Smooth muscle cell (in vitro differentiated cells): ENCODE data around the gene PASK. TPM values are rescaled to one million over a fixed set of nuclear protein-coding genes. Genes with fewer than 3 reads are reported as not detected.

Source experiments
- DNase-seq: peaks from one replicate; lab custom pipeline; 2025; ENCODE audit not compliant: unreplicated experiment; lab: John Stamatoyannopoulos, UW
- H2AFZ ChIP-seq: fragments of 200-600 bp; sonication (generic); 2 replicates; pipeline ENCODE4 v1.6.0; 2016; ENCODE audit warnings: antibody characterized with exemption, low read depth, mild to moderate bottlenecking
- H3F3A ChIP-seq: fragments of 200-600 bp; sonication (generic); 2 replicates; pipeline ENCODE4 v1.6.0; 2017; ENCODE audit warnings: antibody characterized with exemption, low read depth
- H3K27ac ChIP-seq: fragments of 200-600 bp; sonication (generic); 2 replicates; pipeline ENCODE4 v1.5.1; 2016; ENCODE audit warnings: low read depth, mild to moderate bottlenecking
- H3K27me3 ChIP-seq: fragments of 200-600 bp; sonication (generic); 2 replicates; pipeline ENCODE4 v1.6.1; 2016; ENCODE audit warnings: low read depth, mild to moderate bottlenecking
- H3K36me3 ChIP-seq: fragments of 200-600 bp; sonication (generic); 2 replicates; pipeline ENCODE4 v1.5.1; 2016; ENCODE audit warnings: low read depth
- H3K4me1 ChIP-seq: fragments of 200-600 bp; sonication (generic); 2 replicates; pipeline ENCODE4 v1.5.1; 2016; ENCODE audit warnings: low read depth
- H3K4me2 ChIP-seq: fragments of 200-600 bp; sonication (generic); 2 replicates; pipeline ENCODE4 v1.6.0; 2016; ENCODE audit warnings: mild to moderate bottlenecking
- H3K4me3 ChIP-seq: fragments of 200-600 bp; sonication (generic); 2 replicates; pipeline ENCODE4 v1.5.1; 2016; ENCODE audit warnings: mild to moderate bottlenecking
- H3K79me2 ChIP-seq: fragments of 200-600 bp; sonication (generic); 2 replicates; pipeline ENCODE4 v1.6.0; 2016; ENCODE audit warnings: low read depth, mild to moderate bottlenecking
- H3K9ac ChIP-seq: fragments of 200-600 bp; sonication (generic); 2 replicates; pipeline ENCODE4 v1.6.0; 2016; ENCODE audit warnings: low read depth
- H3K9me3 ChIP-seq: fragments of 200-600 bp; sonication (generic); replicated peaks from 2 replicates; pipeline ENCODE4 v1.5.1; 2016; ENCODE audit warnings: low read depth
- H4K20me1 ChIP-seq: fragments of 200-600 bp; sonication (generic); 2 replicates; pipeline ENCODE4 v1.6.0; 2016; ENCODE audit warnings: low read depth
- CTCF ChIP-seq: fragments of 200-600 bp; sonication (generic); IDR thresholded peaks from 2 replicates; pipeline ENCODE4 v1.5.1; 2017; ENCODE audit warnings: borderline replicate concordance, mild to moderate bottlenecking, antibody characterized with exemption; ENCODE audit not compliant: insufficient read depth, poor library complexity, severe bottlenecking
- WGBS: methylation state at CpG from one replicate; pipeline ENCODE4 v1.1.7; 2016; ENCODE audit warnings: low lambda C conversion rate; 5-methylcytosine and 5-hydroxymethylcytosine counted together
- polyA plus RNA-seq: library from polyadenylated mRNA; unstranded; fragments of >200 nt; fragmentation: Nextera tagmentation; extraction: Ambion mirVana; gene quantifications from 2 replicates; pipeline ENCODE4 v1.2.1, GENCODE V29; 2016
- total RNA-seq: library from RNA; depleted of rRNA; stranded (reverse); fragments of >200 nt; gene quantifications from 2 replicates; pipeline ENCODE4 v1.2.3, GENCODE V29; 2014

The PASK gene
- total and polyA plus RNA-seq, 2 experiments from 2014 or later = 2.6 TPM

- Histone ChIP-seq H2AFZ (no peak overlapping the region), H3K9ac (no peak overlapping the region), H3K4me3 (no peak overlapping the region), H3K79me2 (no peaks in the 10 kb centered on the region), H3F3A (no peaks in the 10 kb centered on the region), H3K36me3 (no peaks in the 10 kb centered on the region), H3K27ac (no peak overlapping the region), H3K4me1 (no peaks in the 10 kb centered on the region), H4K20me1 (no peaks in the 10 kb centered on the region), H3K9me3 (no peaks in the 10 kb centered on the region), H3K27me3 (no peaks in the 10 kb centered on the region), H3K4me2 (no peak overlapping the region)
- 92% methylated on average over 21 of the region's 25 CpGs for WGBS
- no peak for TF ChIP-seq CTCF
- DNase-seq = no peak
Observed at GRCh38 chr2:241071677-241072111, 77.6 kb downstream of the PASK start.

- Histone ChIP-seq H3K9ac (no peak overlapping the region), H3K4me3 (no peak overlapping the region), H3K9me3 (no peaks in the 10 kb centered on the region), H3K27me3 (no peaks in the 10 kb centered on the region), H3K4me2 (no peak overlapping the region), H3K4me1 (no peaks in the 10 kb centered on the region), H3K36me3 (no peaks in the 10 kb centered on the region), H3K79me2 (no peaks in the 10 kb centered on the region), H4K20me1 (no peaks in the 10 kb centered on the region), H3K27ac (no peak overlapping the region), H2AFZ (no peak overlapping the region), H3F3A (no peaks in the 10 kb centered on the region)
- no peak for TF ChIP-seq CTCF
- no peak for DNase-seq
- 93% methylated on average over 31 of the region's 31 CpGs for WGBS
Observed at GRCh38 chr2:241070811-241071676, 78.2 kb downstream of the PASK start.

GRCh38 chr2:241070361-241070760 lies 78.9 kb downstream of the PASK start:
- H3K27ac ChIP-seq = no peak overlapping the region

More at GRCh38 chr2:241070361-241070760, 78.9 kb downstream of the PASK start:
- H3K4me1 ChIP-seq = no peaks in the 10 kb centered on the region
- H3F3A ChIP-seq = no peaks in the 10 kb centered on the region
- H2AFZ ChIP-seq = no peak overlapping the region
- no peaks in the 10 kb centered on the region for H3K9me3 ChIP-seq
- no peak overlapping the region for H3K9ac ChIP-seq
- H3K36me3 ChIP-seq = no peaks in the 10 kb centered on the region
- no peak for DNase-seq
- no peak overlapping the region for H3K4me2 ChIP-seq
- no peaks in the 10 kb centered on the region for H4K20me1 ChIP-seq
- H3K4me3 ChIP-seq = no peak overlapping the region
- no peaks in the 10 kb centered on the region for H3K27me3 ChIP-seq
- 98% methylated on average over 13 of the region's 13 CpGs for WGBS
- H3K79me2 ChIP-seq = no peaks in the 10 kb centered on the region
- no peak for TF ChIP-seq CTCF
